Measurements from ENCODE around the gene SRM.

DNA sequence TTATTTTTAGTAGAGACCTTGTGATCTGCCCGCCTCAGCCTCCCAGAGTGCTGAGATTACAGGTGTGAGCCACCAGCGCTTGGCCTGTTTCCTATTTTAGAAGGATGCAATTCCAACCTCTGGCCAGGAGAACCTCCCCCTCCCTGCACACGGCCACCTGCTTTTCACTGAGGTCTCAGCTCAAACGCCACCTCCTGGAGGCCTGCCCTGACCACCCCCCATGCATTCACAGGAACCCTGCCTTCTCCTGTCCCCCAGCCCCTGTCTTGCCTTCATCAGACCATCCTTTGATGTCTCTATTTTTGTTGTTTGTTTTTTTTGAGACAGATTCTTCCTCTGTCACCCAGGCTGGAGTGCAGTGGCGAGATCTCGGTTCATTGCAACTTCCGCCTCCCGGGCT lies 2.3 kb downstream of the SRM start:
- TF ChIP-seq, protein P1, sequence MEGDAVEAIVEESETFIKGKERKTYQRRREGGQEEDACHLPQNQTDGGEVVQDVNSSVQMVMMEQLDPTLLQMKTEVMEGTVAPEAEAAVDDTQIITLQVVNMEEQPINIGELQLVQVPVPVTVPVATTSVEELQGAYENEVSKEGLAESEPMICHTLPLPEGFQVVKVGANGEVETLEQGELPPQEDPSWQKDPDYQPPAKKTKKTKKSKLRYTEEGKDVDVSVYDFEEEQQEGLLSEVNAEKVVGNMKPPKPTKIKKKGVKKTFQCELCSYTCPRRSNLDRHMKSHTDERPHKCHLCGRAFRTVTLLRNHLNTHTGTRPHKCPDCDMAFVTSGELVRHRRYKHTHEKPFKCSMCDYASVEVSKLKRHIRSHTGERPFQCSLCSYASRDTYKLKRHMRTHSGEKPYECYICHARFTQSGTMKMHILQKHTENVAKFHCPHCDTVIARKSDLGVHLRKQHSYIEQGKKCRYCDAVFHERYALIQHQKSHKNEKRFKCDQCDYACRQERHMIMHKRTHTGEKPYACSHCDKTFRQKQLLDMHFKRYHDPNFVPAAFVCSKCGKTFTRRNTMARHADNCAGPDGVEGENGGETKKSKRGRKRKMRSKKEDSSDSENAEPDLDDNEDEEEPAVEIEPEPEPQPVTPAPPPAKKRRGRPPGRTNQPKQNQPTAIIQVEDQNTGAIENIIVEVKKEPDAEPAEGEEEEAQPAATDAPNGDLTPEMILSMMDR (IDR thresholded peaks at IDR 0.05; ENCODE audit: low read depth, low read length) = no peak
- no peak for TF ChIP-seq POLR2A (IDR thresholded peaks at IDR 0.05; ENCODE audit: extremely low read depth, insufficient read length)
